Measurements from ENCODE around the gene BMP8B. TPM values are rescaled to one million over a fixed set of nuclear protein-coding genes. Genes with fewer than 3 reads are reported as not detected.

The BMP8B gene
- total and polyA plus RNA-seq, 7 donors: 0.06 to 0.25 (median 0.15) TPM

GRCh38 chr1:39816415-39817090 lies 27.9 kb upstream of the BMP8B start:
- Histone ChIP-seq H3K4me1 (no peaks in the 10 kb centered on the region), H3K36me3 (ENCODE audit: insufficient read depth in 1 of 2, low read depth in 1 of 2) (no peaks in the 10 kb centered on the region), H3K9me3 (no peaks in the 10 kb centered on the region), H3K27me3 (ENCODE audit: insufficient read depth in 3 of 3, low read length in 2 of 3) (peaks cover 0 to 2% (median 0%) of the 10 kb centered on the region in 3 donors), H3K27ac (no peak overlapping the region), H3K4me3 (no peak overlapping the region)
- 8 to 13% (median 8%) methylated on average over 11 of the region's 11 CpGs for WGBS, 3 donors
- intact Hi-C loops (cut with DNase I): loop anchor here (1.0 to 5.0 kb wide), 4 partner anchors 86 to 216 kb away; partner anchors contain the start of gene MYCL (in 1 of the 2)
- DNase-seq (peak; percentile 71 to 77), ATAC-seq (peak; percentile 80 to 97 (median 90))
- TF ChIP-seq CTCF (IDR thresholded peaks at IDR 0.05): peak; percentile 77

GRCh38 chr1:39812913-39813312 lies 24.2 kb upstream of the BMP8B start:
- Histone ChIP-seq H3K4me1 (no peaks in the 10 kb centered on the region), H3K27ac (no peak overlapping the region), H3K27me3 (ENCODE audit: insufficient read depth in 3 of 3, low read length in 2 of 3) (no peaks in the 10 kb centered on the region), H3K36me3 (ENCODE audit: insufficient read depth in 1 of 2, low read depth in 1 of 2) (no peaks in the 10 kb centered on the region), H3K9me3 (no peaks in the 10 kb centered on the region), H3K4me3 (no peak overlapping the region)
- intact Hi-C loops (cut with DNase I): no loop called here
- ATAC-seq (no peak), DNase-seq (no peak)
- no peak for TF ChIP-seq CTCF (IDR thresholded peaks at IDR 0.05)
- 72 to 85% (median 79%) methylated on average over 3 of the region's 3 CpGs for WGBS, 3 donors

- no peak for DNase-seq
- H3K9me3 ChIP-seq: no peaks in the 10 kb centered on the region
- WGBS, 3 donors: 72 to 79% (median 72%) methylated on average over 6 of the region's 8 CpGs
Observed at GRCh38 chr1:39808784-39809517, 20.3 kb upstream of the BMP8B start.

GRCh38 chr1:39805385-39805784 lies 16.7 kb upstream of the BMP8B start:
- no peak for TF ChIP-seq CTCF (IDR thresholded peaks at IDR 0.05)
- DNase-seq: no peak
- H3K9me3 ChIP-seq: no peaks in the 10 kb centered on the region

More at GRCh38 chr1:39808784-39809517, 20.3 kb upstream of the BMP8B start:
- no peak for TF ChIP-seq CTCF (IDR thresholded peaks at IDR 0.05)
- Histone ChIP-seq H3K27ac (no peak overlapping the region), H3K4me3 (no peak overlapping the region), H3K4me1 (no peaks in the 10 kb centered on the region), H3K27me3 (ENCODE audit: insufficient read depth in 3 of 3, low read length in 2 of 3) (no peaks in the 10 kb centered on the region), H3K36me3 (ENCODE audit: insufficient read depth in 1 of 2, low read depth in 1 of 2) (no peaks in the 10 kb centered on the region)
- intact Hi-C loops (cut with DNase I): no loop called here
- no peak for ATAC-seq

More at GRCh38 chr1:39805385-39805784, 16.7 kb upstream of the BMP8B start:
- intact Hi-C loops (cut with DNase I): no loop called here
- Histone ChIP-seq H3K27me3 (ENCODE audit: insufficient read depth in 3 of 3, low read length in 2 of 3) (no peaks in the 10 kb centered on the region), H3K4me1 (peaks cover 2% of the 10 kb centered on the region), H3K36me3 (ENCODE audit: insufficient read depth in 1 of 2, low read depth in 1 of 2) (no peaks in the 10 kb centered on the region), H3K4me3 (no peak overlapping the region), H3K27ac (no peak overlapping the region)
- 97 to 99% (median 98%) methylated on average over 2 of the region's 2 CpGs for WGBS, 3 donors
- no peak for ATAC-seq
